Right lung (tissue), 5 donors: ENCODE measurements around the gene ARHGAP5. TPM values are rescaled to one million over a fixed set of nuclear protein-coding genes. Genes with fewer than 3 reads are reported as not detected.
"Not testable (repeated sequence)": the region's sequence is repeated elsewhere in the genome, so short reads cannot be mapped to it uniquely, and the experiment has no call there.

Source experiments
- DNase-seq, 2 donors: peaks; one replicate each; pipeline ENCODE4 v3.0.0-alpha.2; 2013
- polyA plus RNA-seq, 5 donors: library from polyadenylated mRNA; unstranded; fragments of 120-200 nt; gene quantifications; one replicate each; pipeline versions ENCODE4 v1.2.1 to v1.2.3, GENCODE V29; 2013; ENCODE audit warnings: inconsistent platforms in 1 of 5, low replicate concordance in 1 of 5; ENCODE audit not compliant: insufficient read length in 5 of 5, insufficient read depth in 1 of 5

The ARHGAP5 gene
- polyA plus RNA-seq, 5 donors = 51.0 to 111 (median 83.5) TPM

GRCh38 chr14:32102968-32103367 lies 25.9 kb downstream of the ARHGAP5 start:
- no peak for DNase-seq

GRCh38 chr14:32104308-32104707 lies 27.2 kb downstream of the ARHGAP5 start:
- no peak for DNase-seq

GRCh38 chr14:32104803-32105202 lies 27.7 kb downstream of the ARHGAP5 start:
- no peak for DNase-seq

- DNase-seq = no peak
Observed at GRCh38 chr14:32109676-32110547, 32.8 kb downstream of the ARHGAP5 start.

GRCh38 chr14:32110548-32110896 lies 33.4 kb downstream of the ARHGAP5 start:
- DNase-seq = no peak

- no peak for DNase-seq
Observed at GRCh38 chr14:32121536-32121935, 44.4 kb downstream of the ARHGAP5 start.

GRCh38 chr14:32121948-32122347 lies 44.8 kb downstream of the ARHGAP5 start:
- no peak for DNase-seq

GRCh38 chr14:32126899-32127730 lies 50.0 kb downstream of the ARHGAP5 start:
- DNase-seq = not testable (repeated sequence)

GRCh38 chr14:32127731-32128654 lies 50.9 kb downstream of the ARHGAP5 start:
- DNase-seq = not testable (repeated sequence)

- DNase-seq = no peak
Observed at GRCh38 chr14:32128703-32129102, 51.6 kb downstream of the ARHGAP5 start.

- DNase-seq = no peak
Observed at GRCh38 chr14:32129124-32129523, 52.0 kb downstream of the ARHGAP5 start.

- DNase-seq = not testable (repeated sequence)
Observed at GRCh38 chr14:32131689-32132088, 54.6 kb downstream of the ARHGAP5 start.

- no peak for DNase-seq
Observed at GRCh38 chr14:32134448-32135097, 57.5 kb downstream of the ARHGAP5 start.

- DNase-seq = no peak
Observed at GRCh38 chr14:32136027-32136825, 59.1 kb downstream of the ARHGAP5 start.

GRCh38 chr14:32137313-32137712 lies 60.2 kb downstream of the ARHGAP5 start:
- no peak for DNase-seq

GRCh38 chr14:32137892-32138291 lies 60.8 kb downstream of the ARHGAP5 start:
- DNase-seq = no peak

- DNase-seq = no peak
Observed at GRCh38 chr14:32142341-32142740, 65.2 kb downstream of the ARHGAP5 start.

- DNase-seq = no peak
Observed at GRCh38 chr14:32142754-32143437, 65.8 kb downstream of the ARHGAP5 start.

- no peak for DNase-seq
Observed at GRCh38 chr14:32150392-32150791, 73.3 kb downstream of the ARHGAP5 start.

- DNase-seq = no peak
Observed at GRCh38 chr14:32166029-32166428, 88.9 kb downstream of the ARHGAP5 start.
